ENCODE measurements around the gene GAS6. TPM values are rescaled to one million over a fixed set of nuclear protein-coding genes. Genes with fewer than 3 reads are reported as not detected.

The GAS6 gene
- total and polyA plus RNA-seq, 2 donors (not counting 3 experiments of a cell fraction or from before 2014, with no cell fraction given): 69.2 to 109 TPM

GRCh38 chr13:113786262-113786841 lies 77.5 kb downstream of the GAS6 start:
- H3K36me3 ChIP-seq (ENCODE audit: control insufficient read depth in 2 of 2, extremely low read depth in 1 of 2, insufficient read depth in 2 of 2, low read length in 2 of 2): peaks cover 0 to 16% of the 10 kb centered on the region in 2 experiments
- no TSS peak for BruUV-seq (replicated peaks)
- no peak overlapping the region for H3K4me2 ChIP-seq (ENCODE audit: insufficient read depth, low read length)
- no peaks in the 10 kb centered on the region for H3K9me3 ChIP-seq (replicated peaks; ENCODE audit: control insufficient read depth, insufficient read depth, low read length)
- no peak overlapping the region for H3K9ac ChIP-seq (replicated peaks; ENCODE audit: extremely low read depth, insufficient read depth, low read length)
- DNase-seq (ENCODE audit: low read depth, low spot score): peak; percentile 44
- H3K79me2 ChIP-seq (ENCODE audit: control insufficient read depth, insufficient read depth, low read length): no peaks in the 10 kb centered on the region
- POLR2A ChIA-PET: no interaction called here
- no peaks in the 10 kb centered on the region for H3K9me1 ChIP-seq (replicated peaks; ENCODE audit: control insufficient read depth, extremely low read depth, insufficient read depth, low read length)
- H4K20me1 ChIP-seq (replicated peaks; ENCODE audit: control insufficient read depth, extremely low read depth, insufficient read depth, low read length): no peaks in the 10 kb centered on the region
- intact Hi-C loops (cut with micrococcal nuclease) (no loop called here), dilution Hi-C loops (cut with MboI; ENCODE audit: extremely low pct_ligation_motif_present, low sequenced_read_pairs) (no loop called here)
- peak; percentile 59 for FAIRE-seq
- no peak overlapping the region for H3K4me3 ChIP-seq (replicated peaks in 1 of 3; ENCODE audit: insufficient read depth in 1 of 3, low read depth in 1 of 3, low read length in 3 of 3)
- H3K4me1 ChIP-seq (ENCODE audit: control insufficient read depth, extremely low read depth, insufficient read depth, low read length): peaks cover 14% of the 10 kb centered on the region
- no peak overlapping the region for H2AFZ ChIP-seq (ENCODE audit: low read depth, low read length)
- CTCF ChIA-PET: no interaction called here
- no peaks in the 10 kb centered on the region for H3K27me3 ChIP-seq (ENCODE audit: control insufficient read depth in 2 of 2, insufficient read depth in 2 of 2, low read length in 2 of 2)
- TF ChIP-seq EZH2 (IDR thresholded peaks at IDR 0.05; ENCODE audit: borderline replicate concordance, low read depth, low read length, severe bottlenecking): no peak
- TF ChIP-seq JUN (IDR thresholded peaks at IDR 0.05; ENCODE audit: borderline replicate concordance, insufficient read depth, insufficient read length, low read depth): peak; percentile 21
- peak overlapping the region; percentile 3 for H3K27ac ChIP-seq (ENCODE audit: insufficient read depth, low read depth, low read length)

GRCh38 chr13:113785051-113786010 lies 78.5 kb downstream of the GAS6 start:
- ChIA-PET POLR2A (no interaction called here), CTCF (interaction anchor here (1.8 to 2.0 kb wide), 2 partner anchors 11 to 18 kb away, joined by 4 to 8 read pairs; no protein-coding TSS in a partner anchor)
- dilution Hi-C loops (cut with MboI; ENCODE audit: extremely low pct_ligation_motif_present, low sequenced_read_pairs): no loop called here
- peaks cover 0 to 12% of the 10 kb centered on the region in 2 experiments for H3K36me3 ChIP-seq (ENCODE audit: control insufficient read depth in 2 of 2, extremely low read depth in 1 of 2, insufficient read depth in 2 of 2, low read length in 2 of 2)
- no peaks in the 10 kb centered on the region for H4K20me1 ChIP-seq (replicated peaks; ENCODE audit: control insufficient read depth, extremely low read depth, insufficient read depth, low read length)
- intact Hi-C loops (cut with micrococcal nuclease): loop anchor here (1.0 kb wide), 1 partner anchor 11 kb away; no protein-coding TSS in a partner anchor
- no peak overlapping the region for H3K4me2 ChIP-seq (ENCODE audit: insufficient read depth, low read length)
- H3K27ac ChIP-seq (ENCODE audit: insufficient read depth, low read depth, low read length): peak overlapping the region; percentile 48
- H3K9ac ChIP-seq (replicated peaks; ENCODE audit: extremely low read depth, insufficient read depth, low read length): no peak overlapping the region
- no TSS peak for BruUV-seq (replicated peaks)
- H3K9me1 ChIP-seq (replicated peaks; ENCODE audit: control insufficient read depth, extremely low read depth, insufficient read depth, low read length): no peaks in the 10 kb centered on the region
- no peaks in the 10 kb centered on the region for H3K27me3 ChIP-seq (ENCODE audit: control insufficient read depth in 2 of 2, insufficient read depth in 2 of 2, low read length in 2 of 2)
- H3K4me3 ChIP-seq (replicated peaks in 1 of 3; ENCODE audit: insufficient read depth in 1 of 3, low read depth in 1 of 3, low read length in 3 of 3): no peak overlapping the region
- peak; percentile 93 for FAIRE-seq
- no peak overlapping the region for H2AFZ ChIP-seq (ENCODE audit: low read depth, low read length)
- H3K9me3 ChIP-seq (replicated peaks; ENCODE audit: control insufficient read depth, insufficient read depth, low read length): no peaks in the 10 kb centered on the region
- TF ChIP-seq FOS (IDR thresholded peaks at IDR 0.05; ENCODE audit: borderline replicate concordance, insufficient read depth, low read length) (peak; percentile 76), EZH2 (IDR thresholded peaks at IDR 0.05; ENCODE audit: borderline replicate concordance, low read depth, low read length, severe bottlenecking) (no peak), GATA2 (IDR thresholded peaks at IDR 0.05; ENCODE audit: insufficient read depth, insufficient read length, low read depth, low read length) (no peak), MYC (IDR thresholded peaks at IDR 0.05; ENCODE audit: low read depth, low read length) (no peak), JUN (IDR thresholded peaks at IDR 0.05; ENCODE audit: borderline replicate concordance, insufficient read depth, insufficient read length, low read depth) (peak; percentile 50), CTCF (IDR thresholded peaks at IDR 0.05; ENCODE audit: extremely low read depth in 1 of 2, insufficient read depth in 1 of 2, low read depth in 1 of 2, low read length in 2 of 2) (no peak), POLR2AphosphoS5 (IDR thresholded peaks at IDR 0.05; ENCODE audit: insufficient read depth, low read depth, low read length) (peak; percentile 71), POLR2A (IDR thresholded peaks at IDR 0.05; ENCODE audit: low read depth, low read length) (no peak)
- TF ChIP-seq, protein P1, sequence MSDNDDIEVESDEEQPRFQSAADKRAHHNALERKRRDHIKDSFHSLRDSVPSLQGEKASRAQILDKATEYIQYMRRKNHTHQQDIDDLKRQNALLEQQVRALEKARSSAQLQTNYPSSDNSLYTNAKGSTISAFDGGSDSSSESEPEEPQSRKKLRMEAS (IDR thresholded peaks at IDR 0.05; ENCODE audit: insufficient read depth, insufficient read length): no peak
- H3K4me1 ChIP-seq (ENCODE audit: control insufficient read depth, extremely low read depth, insufficient read depth, low read length): peaks cover 14% of the 10 kb centered on the region
- no peaks in the 10 kb centered on the region for H3K79me2 ChIP-seq (ENCODE audit: control insufficient read depth, insufficient read depth, low read length)
- DNase-seq (ENCODE audit: low read depth, low spot score): peak; percentile 80

All from endothelial cell of umbilical vein (primary cell).